CD4-positive, alpha-beta T cell treated with Interleukin-1 beta for 1 hour (primary cell): ENCODE measurements around the gene MAP3K2.
"Not testable (repeated sequence)": the region's sequence is repeated elsewhere in the genome, so short reads cannot be mapped to it uniquely, and the experiment has no call there.

Experiments used
- DNase-seq, 2 donors: peaks; one replicate each; pipeline ENCODE4 v3.0.0-alpha.2; 2020 to 2022

Gene MAP3K2

DNA sequence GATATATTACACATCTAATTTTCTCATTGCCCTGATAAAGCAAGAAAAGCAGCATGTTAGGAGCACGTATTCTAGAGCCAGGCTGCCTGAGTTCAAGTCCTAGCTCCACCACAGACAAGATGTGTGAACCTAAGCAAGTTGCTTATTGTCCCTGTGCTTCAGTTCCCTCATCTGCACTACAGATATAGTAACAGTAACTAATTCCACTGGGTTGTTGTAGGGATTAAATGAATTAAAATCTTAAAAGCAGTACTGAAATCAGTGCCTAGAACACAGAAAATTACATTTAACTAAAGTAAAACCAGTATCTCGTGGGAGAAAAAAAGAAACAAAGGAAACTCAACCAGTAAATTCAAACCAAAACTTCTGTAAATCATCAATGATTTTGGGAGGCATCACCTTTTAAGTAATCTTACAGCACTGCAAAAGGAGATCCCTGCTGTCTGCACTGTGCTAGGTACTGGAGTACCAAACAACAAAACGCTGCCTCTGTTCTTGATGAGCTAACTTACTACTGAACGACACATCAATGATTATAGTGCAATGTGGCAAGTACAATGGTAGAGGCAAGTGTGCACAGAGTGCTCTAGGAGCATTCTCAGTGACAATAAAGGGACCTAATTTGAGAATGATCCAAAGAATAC, 7.9 kb downstream of the MAP3K2 start:
- DNase-seq, result no peak

DNA sequence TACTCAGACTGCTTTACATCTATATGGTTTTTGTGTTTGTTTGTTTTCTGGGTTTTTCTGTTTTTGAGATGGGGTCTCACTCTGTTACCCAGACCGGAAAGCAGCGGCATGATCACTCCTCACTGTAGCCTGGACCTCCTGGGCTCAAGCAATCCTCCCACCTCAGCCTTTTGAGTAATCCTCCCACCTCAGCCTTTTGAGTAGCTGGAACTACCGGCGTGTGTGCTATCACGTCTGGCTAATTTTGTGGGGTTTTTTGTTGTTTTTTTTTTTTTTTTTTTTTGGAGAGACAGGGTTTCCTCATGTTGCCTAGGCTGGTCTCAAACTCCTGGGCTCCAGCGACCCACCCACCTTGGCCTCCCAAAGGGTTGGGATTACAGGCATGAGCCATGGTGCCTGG, 9.1 kb downstream of the MAP3K2 start:
- DNase-seq, result no peak

DNA sequence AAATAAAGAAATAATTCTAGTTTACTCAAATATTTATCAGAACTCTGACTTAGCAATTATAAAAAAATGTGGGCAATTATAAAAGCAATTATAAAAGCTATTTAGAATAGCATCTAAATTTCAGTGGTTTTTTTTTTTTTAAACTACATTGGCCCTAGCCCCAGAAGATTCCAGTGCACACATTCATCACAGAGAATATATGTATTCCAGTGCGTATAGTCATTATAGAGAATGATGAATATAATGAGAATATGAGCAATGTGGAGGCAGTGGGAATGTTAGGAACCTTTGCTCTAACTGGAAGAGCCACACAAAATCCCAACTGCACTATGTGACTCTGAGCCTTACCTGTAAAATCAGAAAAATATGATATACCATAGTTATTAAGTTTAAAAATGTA, 10.5 kb downstream of the MAP3K2 start:
- DNase-seq, result no peak

DNA sequence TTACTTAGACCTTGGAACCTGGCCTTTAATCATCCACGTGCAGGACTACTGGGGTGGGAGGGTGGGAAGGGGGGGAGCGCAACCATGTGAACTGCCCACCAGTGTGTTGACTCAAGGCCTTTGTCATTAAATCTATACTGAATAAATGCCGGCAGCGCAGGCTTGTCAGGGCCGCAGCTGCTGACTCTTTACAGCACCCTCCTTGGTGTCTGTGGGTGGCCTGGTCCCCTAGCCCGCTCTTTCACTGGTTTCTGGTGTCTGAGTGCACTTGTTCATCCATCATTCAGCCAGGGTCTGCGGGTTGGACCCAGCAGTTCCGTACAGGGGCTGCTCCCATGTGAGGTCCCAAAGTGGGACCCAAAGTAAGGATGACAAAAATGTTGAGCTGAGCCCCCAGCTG, 11.5 kb downstream of the MAP3K2 start:
- DNase-seq, result no peak

DNA sequence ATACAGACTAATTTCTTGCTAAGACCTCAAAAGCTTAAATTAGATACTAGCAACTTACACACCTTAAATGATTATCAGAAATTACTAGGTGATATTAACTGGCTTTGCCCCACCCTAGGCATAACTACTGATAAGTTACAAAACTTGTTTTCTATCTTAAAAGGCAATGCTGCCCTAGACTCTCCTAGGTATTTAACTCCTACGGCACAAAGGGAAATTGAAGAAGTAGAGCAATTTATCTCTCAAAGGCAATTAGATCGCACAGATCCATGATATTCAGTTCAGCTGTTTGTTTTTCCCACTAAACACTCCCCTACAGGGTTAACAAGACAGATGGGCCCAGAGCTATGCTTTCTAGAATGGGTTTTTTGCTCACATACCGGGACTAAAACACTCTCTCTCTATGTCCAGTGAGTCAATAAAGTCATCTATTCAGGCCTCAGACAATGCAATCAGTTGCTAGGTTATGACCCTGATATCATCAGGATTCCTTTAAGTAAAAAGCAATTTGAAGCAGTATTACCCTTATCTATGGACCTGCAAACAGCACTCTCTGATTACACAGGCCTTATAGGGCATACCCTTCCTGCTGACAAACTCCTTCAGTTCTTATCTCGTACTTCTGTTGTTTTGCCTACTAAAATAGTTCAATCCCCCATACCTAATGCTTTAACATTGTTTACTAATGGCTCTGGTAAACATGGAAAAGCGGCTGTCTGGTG, 14.3 kb downstream of the MAP3K2 start:
- no peak for DNase-seq

DNA sequence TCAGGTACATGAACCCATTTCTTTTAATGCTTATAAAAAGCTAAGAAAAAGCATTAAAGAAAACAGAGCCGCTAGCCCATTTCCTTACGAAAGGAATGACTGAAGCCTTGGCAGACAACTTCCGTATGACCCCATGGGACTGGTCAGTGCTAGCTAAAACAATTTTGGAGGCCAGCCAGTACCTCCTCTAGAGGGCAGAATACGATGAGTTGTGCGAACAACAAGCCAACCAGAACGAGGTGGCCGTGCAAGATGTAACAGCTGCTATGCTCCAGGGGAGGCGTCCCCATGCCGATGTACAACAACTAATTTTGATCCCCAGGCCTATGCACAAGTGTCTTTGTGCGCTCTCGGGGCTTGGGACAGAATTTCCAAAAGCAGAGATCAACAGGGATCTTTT, 16.7 kb downstream of the MAP3K2 start:
- DNase-seq, result no peak

DNA sequence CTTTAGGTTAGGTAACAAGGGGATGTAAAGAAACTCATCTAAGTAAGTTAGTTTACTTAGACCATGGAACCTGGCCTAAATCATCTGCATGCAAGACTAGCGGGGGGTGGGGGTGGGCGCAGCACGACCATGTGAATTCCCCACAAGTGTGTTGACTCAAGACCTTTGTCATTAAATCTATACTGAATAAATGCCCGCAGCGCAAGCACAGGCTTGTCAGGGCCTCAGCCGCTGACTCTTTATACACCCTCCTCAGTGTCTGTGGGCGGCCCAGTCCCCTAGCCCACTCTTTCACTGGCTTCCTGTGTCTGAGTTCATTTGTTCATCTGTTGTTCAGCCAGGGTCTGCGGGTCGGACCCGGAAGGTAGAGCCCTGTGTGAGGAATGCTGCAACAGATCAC, 17.8 kb downstream of the MAP3K2 start:
- no peak for DNase-seq

DNA sequence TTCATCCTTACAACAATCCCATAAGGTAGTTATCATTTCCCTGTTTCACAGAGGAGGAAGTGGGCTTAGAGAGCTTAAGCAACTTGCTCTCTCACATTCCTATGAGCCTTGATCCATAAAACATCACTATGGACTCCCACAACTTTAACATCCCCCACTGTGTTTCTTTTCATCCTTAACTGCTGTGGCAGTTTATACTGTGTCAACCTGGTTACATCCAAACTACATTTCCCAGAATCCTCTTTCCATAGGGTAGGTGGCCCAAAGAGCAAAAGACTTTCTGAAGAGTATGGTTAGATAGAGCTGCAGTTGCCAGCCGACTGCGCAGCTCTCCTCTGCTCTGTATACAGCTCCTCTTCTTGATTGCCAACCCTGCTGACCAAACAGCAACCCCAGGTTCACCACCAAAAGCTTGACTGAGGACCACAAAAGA, 22.5 kb downstream of the MAP3K2 start:
- no peak for DNase-seq

DNA sequence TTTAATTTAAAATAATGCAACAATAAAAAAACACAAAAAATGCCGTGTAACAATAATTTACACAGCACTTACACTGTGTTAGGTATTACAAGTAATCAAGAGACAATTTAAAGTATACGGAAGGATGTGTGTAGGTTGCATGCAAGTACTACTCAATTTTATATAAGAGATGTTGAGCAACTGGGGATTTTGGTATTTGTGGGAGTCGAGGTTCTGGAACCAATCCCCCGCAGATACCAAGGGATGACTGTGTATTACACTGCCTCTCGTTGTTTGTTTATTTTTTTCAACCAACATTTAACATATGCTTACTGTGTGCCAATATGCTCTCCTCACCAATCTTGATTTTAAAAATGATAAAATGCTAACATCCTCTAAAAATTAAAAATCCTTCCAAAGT, 24.8 kb downstream of the MAP3K2 start:
- DNase-seq, result no peak

DNA sequence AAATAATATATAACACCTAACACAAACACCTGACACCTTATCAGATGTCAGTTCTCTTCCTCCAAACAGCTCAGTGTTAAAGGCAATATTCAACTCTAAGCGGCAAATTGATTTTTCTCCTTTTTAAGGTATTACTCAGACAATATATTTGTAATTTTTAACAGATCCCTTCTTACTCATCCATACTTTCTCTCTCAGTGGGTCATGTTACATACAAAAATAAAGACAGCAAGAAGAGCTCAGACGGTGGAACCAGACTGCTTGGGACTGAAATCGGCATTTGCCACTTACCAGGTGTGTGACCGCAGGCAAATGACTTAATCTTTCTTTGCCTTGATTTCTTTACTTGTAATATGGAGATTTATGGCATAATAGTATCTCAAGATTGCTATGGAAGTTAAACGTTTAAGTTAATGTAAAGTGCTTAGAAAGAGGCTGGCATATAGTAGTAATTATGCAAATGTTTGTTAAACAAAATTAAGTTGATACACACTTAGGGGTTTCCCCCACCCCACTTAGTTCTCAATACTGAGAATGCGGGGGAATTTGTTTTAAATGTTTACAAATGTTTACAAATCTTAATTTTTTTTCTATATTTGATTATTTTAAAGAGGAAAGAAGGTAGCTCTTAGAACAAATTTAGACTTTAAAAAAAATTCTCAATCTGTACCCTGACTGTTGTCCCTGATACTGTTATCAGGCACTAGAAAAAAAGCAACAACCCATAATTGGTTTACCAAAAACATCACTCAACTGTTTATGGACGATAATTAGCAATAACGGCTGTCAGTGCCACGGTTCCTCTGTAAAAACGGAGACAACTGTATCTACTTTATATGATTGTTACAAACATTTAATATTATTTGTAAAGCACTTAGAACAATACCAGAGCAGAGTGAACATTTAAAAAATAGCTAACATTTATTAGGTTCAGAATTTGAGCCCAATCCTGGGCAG, 25.6 kb downstream of the MAP3K2 start:
- DNase-seq, result no peak

DNA sequence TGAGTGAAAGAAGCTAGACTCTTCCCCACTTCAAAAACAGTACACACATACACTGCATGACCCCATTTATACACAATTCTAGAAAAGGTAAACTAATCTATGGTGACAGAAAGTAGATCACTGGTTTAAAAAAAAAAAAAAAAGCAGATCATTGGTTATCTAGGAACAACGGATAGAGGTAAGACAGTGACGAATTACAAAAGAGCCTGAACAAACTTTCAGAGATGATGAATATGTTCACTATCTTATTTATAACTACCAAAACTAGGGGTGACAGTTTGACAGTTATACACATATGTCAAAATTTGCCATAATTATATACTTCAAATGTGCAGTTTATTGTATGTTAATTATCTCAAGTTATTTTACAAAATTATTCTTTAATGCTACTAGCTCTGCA, 27.5 kb downstream of the MAP3K2 start:
- DNase-seq, result no peak

DNA sequence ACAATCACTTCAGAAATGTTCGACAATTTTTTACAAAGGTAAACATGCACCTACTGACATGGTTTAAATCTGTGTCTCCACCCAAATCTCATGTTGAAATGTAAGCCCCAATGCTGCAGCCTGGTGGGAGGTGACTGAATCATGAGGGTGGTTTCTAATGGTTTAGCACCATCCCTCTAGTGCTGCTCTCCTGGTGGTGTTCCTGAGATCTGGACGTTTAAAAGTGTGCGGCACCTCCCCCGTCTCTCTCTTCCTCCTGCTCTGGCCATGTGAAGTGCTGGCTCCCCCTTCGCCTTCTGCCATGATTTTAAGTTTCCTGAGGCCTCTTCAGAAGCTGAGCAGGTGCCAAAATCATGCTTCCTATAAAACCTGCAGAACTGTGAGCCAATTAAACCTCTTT, 28.3 kb downstream of the MAP3K2 start:
- DNase-seq, result no peak

DNA sequence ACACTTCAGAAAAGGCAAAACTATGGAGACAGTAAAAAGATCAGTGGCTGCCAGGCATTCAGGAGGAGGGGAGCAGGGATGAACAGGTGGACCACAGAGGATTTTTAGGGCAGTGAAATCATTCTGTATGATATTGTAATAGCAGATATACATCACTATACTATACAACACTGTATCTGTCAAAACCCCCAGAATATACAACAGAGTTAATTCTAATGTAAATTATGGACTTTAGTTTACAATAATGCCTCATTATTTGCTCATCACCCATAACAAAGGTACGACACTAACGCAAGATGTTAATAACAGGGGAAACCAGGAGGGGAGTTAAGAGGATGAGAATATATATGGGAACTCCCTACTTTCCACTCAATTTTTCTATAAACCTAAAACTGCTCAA, 28.8 kb downstream of the MAP3K2 start:
- DNase-seq, result no peak

DNA sequence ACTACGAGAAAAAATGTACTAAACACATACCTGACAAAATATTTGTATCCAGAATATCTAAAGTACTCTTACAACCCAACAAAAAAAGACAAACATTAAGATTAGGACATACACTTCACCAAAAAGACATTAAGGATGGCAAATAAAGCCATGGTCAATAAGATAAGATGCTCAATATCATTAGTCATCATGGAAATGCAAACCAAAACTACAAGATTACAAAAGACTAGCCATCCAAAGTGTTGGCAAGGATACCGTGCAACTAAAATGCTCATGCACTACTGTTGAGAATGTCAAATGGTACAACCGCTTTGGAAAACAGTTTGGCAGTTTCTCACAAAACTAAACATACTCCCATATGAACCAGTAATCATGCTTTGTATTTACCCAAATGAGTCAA, 29.7 kb downstream of the MAP3K2 start:
- DNase-seq, result no peak

DNA sequence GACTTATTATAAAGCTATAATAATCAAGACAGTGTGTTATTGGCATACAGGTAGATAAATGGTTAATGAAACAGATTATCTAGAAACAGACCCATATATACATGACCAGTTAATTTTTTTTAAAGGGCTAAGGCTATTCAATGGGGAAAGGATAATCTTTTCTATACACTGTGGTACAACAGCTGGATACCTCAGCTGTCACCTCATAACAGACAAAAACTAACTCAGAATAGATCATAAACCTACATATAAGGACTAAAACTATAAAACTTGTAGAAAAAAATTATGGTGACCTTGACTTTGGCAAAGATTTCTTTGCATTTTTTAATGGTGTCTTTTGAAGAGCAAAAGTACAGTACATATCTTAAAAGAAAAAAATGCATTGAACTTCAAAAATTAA, 30.2 kb downstream of the MAP3K2 start:
- DNase-seq, result no peak

DNA sequence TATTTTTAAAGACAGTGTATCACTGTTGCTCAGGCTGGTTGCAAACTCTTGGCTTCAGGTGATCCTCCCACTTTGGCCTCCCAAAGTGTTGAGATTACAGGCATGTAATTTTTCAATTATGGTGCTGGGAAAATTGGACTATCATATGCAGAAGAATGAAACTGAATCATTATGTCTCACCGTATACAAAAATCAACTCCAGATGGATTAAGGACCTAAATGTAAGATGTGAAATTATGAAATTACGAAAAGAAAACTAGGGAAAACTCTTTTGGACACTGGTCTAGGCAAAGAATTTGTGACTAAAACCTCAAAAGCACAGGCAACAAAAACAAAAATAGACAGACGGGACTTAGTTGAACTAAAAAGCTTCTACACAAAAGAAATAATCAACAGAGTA, 31.2 kb downstream of the MAP3K2 start:
- DNase-seq, result no peak

DNA sequence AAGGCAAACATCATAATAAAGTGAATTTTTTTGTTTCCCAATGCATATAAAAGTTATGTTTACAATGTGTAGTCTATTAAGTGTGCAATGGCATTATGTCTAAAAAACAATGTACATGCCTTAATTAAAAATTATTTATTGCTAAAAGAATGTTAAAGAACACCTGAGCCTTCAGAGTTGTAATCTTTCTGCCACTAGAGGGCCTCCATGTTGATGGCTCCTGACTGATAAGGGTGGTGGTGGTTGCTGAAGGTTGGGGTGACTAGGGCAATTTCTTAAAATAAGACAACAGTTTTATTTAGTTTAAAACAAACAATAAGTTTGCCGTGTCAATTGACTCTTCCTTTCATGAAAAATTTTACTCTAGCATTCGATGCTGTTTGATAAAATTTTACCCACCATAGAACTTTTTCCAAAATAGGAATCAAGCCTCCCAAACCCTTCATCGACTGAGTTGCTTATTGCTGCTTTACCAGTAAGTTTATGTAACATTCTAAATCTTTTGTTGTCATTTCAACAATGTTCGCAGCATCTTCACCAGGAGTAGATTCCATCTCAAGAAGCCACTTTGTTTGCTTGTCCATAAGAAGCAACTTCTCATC, 32.3 kb downstream of the MAP3K2 start:
- peak; percentile 33 to 54 for DNase-seq

DNA sequence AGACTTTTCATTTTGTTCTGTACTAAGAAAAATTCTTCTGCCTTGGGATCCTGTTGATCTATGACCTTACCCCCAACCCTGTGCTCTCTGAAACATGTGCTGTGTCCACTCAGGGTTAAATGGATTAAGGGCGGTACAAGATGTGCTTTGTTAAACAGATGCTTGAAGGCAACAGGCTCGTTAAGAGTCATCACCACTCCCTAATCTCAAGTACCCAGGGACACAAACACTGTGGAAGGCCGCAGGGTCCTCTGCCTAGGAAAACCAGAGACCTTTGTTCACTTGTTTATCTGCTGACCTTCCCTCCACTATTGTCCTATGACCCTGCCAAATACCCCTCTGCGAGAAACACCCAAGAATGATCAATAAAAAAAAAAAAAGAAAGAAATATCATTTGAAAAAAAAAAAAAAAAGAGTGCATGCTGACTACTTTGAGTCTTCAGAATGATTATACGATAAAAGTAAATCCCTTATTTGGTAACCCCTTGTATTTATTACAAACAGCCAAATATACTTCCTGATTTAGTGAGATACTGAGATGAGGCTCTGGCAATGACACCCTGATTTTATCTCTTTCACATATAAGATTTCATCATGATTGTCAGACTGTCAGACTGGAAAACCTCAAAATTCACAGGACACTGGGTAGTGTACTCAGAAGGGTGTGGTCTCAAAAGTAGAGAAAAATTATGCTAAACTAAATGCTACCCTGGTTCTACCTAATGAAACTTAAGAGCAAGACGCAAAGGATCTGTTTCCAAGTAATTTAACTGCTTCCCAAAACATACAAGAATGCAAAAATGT, 33.7 kb downstream of the MAP3K2 start:
- not testable (repeated sequence) for DNase-seq

DNA sequence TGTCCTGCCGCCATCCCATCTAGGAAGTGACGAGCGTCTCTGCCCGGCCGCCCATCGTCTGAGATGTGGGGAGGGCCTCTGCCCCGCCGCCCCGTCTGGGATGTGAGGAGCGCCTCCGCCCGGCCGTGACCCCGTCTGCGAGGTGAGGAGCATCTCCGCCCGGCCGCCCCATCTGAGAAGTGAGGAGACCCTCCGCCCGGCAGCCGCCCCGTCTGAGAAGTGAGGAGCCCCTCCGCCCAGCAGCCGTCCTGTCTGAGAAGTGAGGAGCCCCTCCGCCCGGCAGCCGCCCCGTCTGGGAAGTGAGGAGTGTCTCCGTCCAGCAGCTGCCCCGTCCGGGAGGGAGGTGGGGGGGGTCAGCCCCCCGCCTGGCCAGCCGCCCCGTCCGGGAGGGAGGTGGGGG, 34.6 kb downstream of the MAP3K2 start:
- DNase-seq, result not testable (repeated sequence)

DNA sequence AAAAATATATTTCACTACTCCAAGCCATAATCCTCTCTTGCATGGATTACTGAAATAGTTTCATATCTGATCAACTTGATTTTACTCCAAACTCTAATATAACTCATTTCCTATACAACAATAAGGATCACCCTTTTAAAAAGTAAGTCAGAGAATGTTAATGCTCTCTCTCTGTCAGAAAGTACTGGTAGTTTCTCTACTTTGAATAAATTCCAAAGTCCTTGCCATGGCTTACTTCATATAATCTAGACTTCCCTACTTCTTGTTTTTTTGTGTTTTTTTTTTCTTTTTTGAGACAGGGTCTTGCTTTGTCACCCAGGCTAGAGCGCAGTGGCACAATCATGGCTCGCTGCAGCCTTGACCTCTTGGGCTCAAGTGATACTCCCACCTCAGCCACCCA, 36.2 kb downstream of the MAP3K2 start:
- DNase-seq, result no peak

DNA sequence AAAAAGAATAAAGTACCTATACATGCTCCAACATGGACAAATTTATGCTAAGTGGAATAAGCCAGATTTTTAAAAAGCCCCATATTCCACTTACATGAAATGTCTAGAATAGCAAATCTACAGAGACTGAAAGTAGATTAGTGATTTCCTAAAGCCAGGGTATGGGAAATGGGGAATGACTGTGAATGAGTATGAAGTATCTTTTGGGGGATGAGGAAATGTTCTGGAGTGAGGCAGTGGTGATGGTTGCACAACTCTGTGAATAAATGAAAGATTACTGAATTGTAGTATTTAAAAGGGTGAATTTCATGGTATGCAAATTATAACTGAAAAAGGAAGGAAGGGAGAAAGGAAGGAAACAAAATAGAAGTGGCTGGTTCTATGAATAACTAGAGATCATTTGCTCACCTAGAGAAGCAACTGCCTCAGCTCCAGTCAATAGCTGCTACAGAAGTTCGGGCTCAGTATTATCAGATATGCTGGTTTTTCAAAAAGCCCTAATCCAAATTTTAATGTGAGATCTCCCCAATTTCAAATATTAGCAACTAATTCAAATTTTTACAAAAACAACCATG, 39.3 kb downstream of the MAP3K2 start:
- no peak for DNase-seq
